H1 (cell line): ENCODE data around the gene NCEH1. TPM values are rescaled to one million over a fixed set of nuclear protein-coding genes. Genes with fewer than 3 reads are reported as not detected.

Source experiments
- CTCF ChIA-PET: fragments of 300-600 bp; sonication (Branson Sonifier 250); formaldehyde crosslinking; loops from one replicate; lab custom pipeline; 2021; ENCODE audit not compliant: partially characterized antibody; lab: Charles Lee
- POLR2A ChIA-PET: fragments of 300-600 bp; sonication (Branson Sonifier 250); formaldehyde crosslinking; loops from one replicate; lab custom pipeline; 2021; ENCODE audit warnings: inconsistent platforms; ENCODE audit not compliant: partially characterized antibody; lab: Charles Lee
- DNase-seq, 2 experiments: peaks; one replicate each; pipeline versions ENCODE4 v3.0.0 to v3.0.0-alpha.2; 2010 to 2022; ENCODE audit warnings: low spot score in 2 of 2, low read depth in 1 of 2, mixed read lengths in 1 of 2
- FAIRE-seq: peaks from 2 replicates; lab custom pipeline; 2011; peaks lifted over from hg19 to GRCh38; lab: Jason Lieb, UNC
- H2AFZ ChIP-seq: 2 replicates; pipeline ENCODE4 v1.8.1; 2012; ENCODE audit warnings: low read length, inconsistent platforms
- H2AK5ac ChIP-seq: 2 replicates; pipeline ENCODE4 v1.6.1; 2013; ENCODE audit warnings: low read depth, low read length
- H2BK120ac ChIP-seq: replicated peaks from 2 replicates; pipeline ENCODE3; 2013; ENCODE audit warnings: low read depth, low read length, inconsistent platforms
- H2BK12ac ChIP-seq: 2 replicates; pipeline ENCODE4 v1.6.1; 2013; ENCODE audit warnings: low read depth, low read length
- H2BK15ac ChIP-seq: 2 replicates; pipeline ENCODE4 v1.6.1; 2013; ENCODE audit warnings: low read length
- H2BK20ac ChIP-seq: 2 replicates; pipeline ENCODE4 v1.6.1; 2013; ENCODE audit warnings: low read length
- H2BK5ac ChIP-seq: 2 replicates; pipeline ENCODE4 v1.6.1; 2013; ENCODE audit warnings: low read depth, low read length
- H3K14ac ChIP-seq: 2 replicates; pipeline ENCODE4 v1.6.1; 2013; ENCODE audit warnings: inconsistent platforms; ENCODE audit not compliant: insufficient read length
- H3K18ac ChIP-seq: 2 replicates; pipeline ENCODE4 v1.6.1; 2013; ENCODE audit warnings: low read length; ENCODE audit errors: extremely low read depth
- H3K23ac ChIP-seq: 2 replicates; pipeline ENCODE4 v1.6.1; 2013; ENCODE audit warnings: inconsistent platforms; ENCODE audit not compliant: insufficient read length
- H3K23me2 ChIP-seq: 2 replicates; pipeline ENCODE4 v1.6.1; 2013; ENCODE audit warnings: low read depth, low read length
- H3K27ac ChIP-seq: 2 replicates; pipeline ENCODE4 v1.6.1; 2011; ENCODE audit warnings: low read depth, low read length, inconsistent platforms
- H3K27me3 ChIP-seq, 4 experiments: replicated peaks in 1 of 4; 1 replicate in 1 of 4; 2 replicates in 3 of 4; pipeline versions ENCODE4 v1.6.1 to v1.8.1; 2011 to 2013; ENCODE audit warnings: low read length in 3 of 4, mild to moderate bottlenecking in 3 of 4, inconsistent platforms in 2 of 4, mixed read lengths in 2 of 4, moderate library complexity in 1 of 4; ENCODE audit not compliant: control insufficient read depth in 3 of 4, insufficient read depth in 3 of 4; ENCODE audit errors: extremely low read depth in 1 of 4
- H3K36me3 ChIP-seq, 4 experiments: 2 replicates each; pipeline versions ENCODE4 v1.6.1 to v1.8.1; 2011 to 2013; ENCODE audit warnings: mild to moderate bottlenecking in 4 of 4, low read length in 3 of 4, moderate library complexity in 2 of 4, control low read depth in 1 of 4, inconsistent platforms in 1 of 4; ENCODE audit not compliant: insufficient read depth in 4 of 4, control insufficient read depth in 2 of 4
- H3K4ac ChIP-seq: replicated peaks from 2 replicates; pipeline ENCODE3; 2013; ENCODE audit warnings: low read length, low read depth, mixed read lengths, inconsistent platforms; ENCODE audit not compliant: insufficient read length
- H3K4me1 ChIP-seq, 4 experiments: replicated peaks in 1 of 4; 1 replicate in 1 of 4; 2 replicates in 3 of 4; pipeline versions ENCODE4 v1.6.1 to v1.8.1; 2011 to 2013; ENCODE audit warnings: low read length in 3 of 4, inconsistent platforms in 2 of 4, mixed read lengths in 1 of 4; ENCODE audit not compliant: insufficient read depth in 4 of 4, control insufficient read depth in 3 of 4
- H3K4me2 ChIP-seq, 2 experiments: 2 replicates each; pipeline versions ENCODE4 v1.6.1 to v1.8.1; 2011 to 2013; ENCODE audit warnings: low read depth in 2 of 2, low read length in 2 of 2, control low read depth in 1 of 2, inconsistent platforms in 1 of 2, mild to moderate bottlenecking in 1 of 2; ENCODE audit not compliant: insufficient read depth in 1 of 2
- H3K4me3 ChIP-seq, 4 experiments: fragments of 200-600, 300-600 bp in 1 of 4; sonication (generic), shearing (Covaris generic), sonication (Bioruptor Twin) in 1 of 4; 2 replicates each; pipeline versions ENCODE4 v1.5.1 to v1.8.1; 2011 to 2016; ENCODE audit warnings: low read length in 4 of 4, low read depth in 3 of 4, control low read depth in 2 of 4, inconsistent platforms in 2 of 4, mild to moderate bottlenecking in 2 of 4, mixed read lengths in 1 of 4, moderate library complexity in 1 of 4; ENCODE audit not compliant: insufficient read depth in 2 of 4; ENCODE audit errors: extremely low read depth in 1 of 4
- H3K56ac ChIP-seq: replicated peaks from 2 replicates; pipeline ENCODE3; 2013; ENCODE audit warnings: low read depth, mild to moderate bottlenecking, mixed read lengths, low read length, inconsistent platforms; ENCODE audit not compliant: insufficient read length
- H3K79me1 ChIP-seq: 2 replicates; pipeline ENCODE4 v1.6.1; 2013; ENCODE audit warnings: low read depth, low read length, control low read depth
- H3K79me2 ChIP-seq, 2 experiments: 2 replicates each; pipeline versions ENCODE4 v1.6.1 to v1.8.1; 2012 to 2013; ENCODE audit warnings: low read length in 2 of 2, mild to moderate bottlenecking in 2 of 2, inconsistent platforms in 1 of 2; ENCODE audit not compliant: insufficient read depth in 2 of 2, control insufficient read depth in 1 of 2
- H3K9ac ChIP-seq, 4 experiments: replicated peaks in 1 of 4; 1 replicate in 1 of 4; 2 replicates in 3 of 4; pipeline versions ENCODE4 v1.6.1 to v1.8.1; 2011 to 2013; ENCODE audit warnings: low read depth in 3 of 4, low read length in 3 of 4, control low read depth in 2 of 4, mild to moderate bottlenecking in 2 of 4, moderate library complexity in 2 of 4, inconsistent platforms in 1 of 4; ENCODE audit errors: extremely low read depth in 1 of 4
- H3K9me3 ChIP-seq, 2 experiments: 2 replicates each; pipeline versions ENCODE4 v1.6.1 to v1.8.1; 2012 to 2013; ENCODE audit warnings: mild to moderate bottlenecking in 2 of 2, moderate library complexity in 2 of 2, control low read depth in 1 of 2, inconsistent platforms in 1 of 2, low read depth in 1 of 2, low read length in 1 of 2, mixed read lengths in 1 of 2; ENCODE audit not compliant: insufficient read depth in 2 of 2
- H4K20me1 ChIP-seq, 2 experiments: replicated peaks in 1 of 2; 2 replicates each; pipeline versions ENCODE3 to v1.8.1; 2011 to 2013; ENCODE audit warnings: inconsistent platforms in 2 of 2, low read length in 2 of 2, mild to moderate bottlenecking in 1 of 2; ENCODE audit not compliant: insufficient read depth in 2 of 2, control insufficient read depth in 1 of 2
- H4K5ac ChIP-seq: 2 replicates; pipeline ENCODE4 v1.6.1; 2013; ENCODE audit warnings: low read length, low read depth, mixed read lengths, inconsistent platforms; ENCODE audit not compliant: insufficient read length
- H4K8ac ChIP-seq: 2 replicates; pipeline ENCODE4 v1.8.0; 2013; ENCODE audit warnings: mild to moderate bottlenecking, moderate library complexity, low read length, inconsistent platforms; ENCODE audit not compliant: insufficient read depth; ENCODE audit errors: extremely low read depth
- H4K91ac ChIP-seq: replicated peaks from 2 replicates; pipeline ENCODE3; 2013; ENCODE audit warnings: low read length, mixed read lengths, inconsistent platforms; ENCODE audit not compliant: insufficient read length
- CTBP2 ChIP-seq: IDR thresholded peaks from 2 replicates; pipeline ENCODE4 v1.7.0; 2011; ENCODE audit warnings: borderline replicate concordance, mild to moderate bottlenecking, moderate library complexity, mixed read lengths, low read length; ENCODE audit not compliant: insufficient read depth, insufficient read length
- EZH2 ChIP-seq: fragments of 200-600 bp; sonication (generic); IDR thresholded peaks from 2 replicates; pipeline ENCODE4 v1.7.1; 2012; ENCODE audit warnings: low read depth, mild to moderate bottlenecking, moderate library complexity, low read length, inconsistent platforms; ENCODE audit not compliant: severe bottlenecking
- JUND ChIP-seq: IDR thresholded peaks from 2 replicates; pipeline ENCODE4 v1.6.1; 2011; ENCODE audit warnings: mild to moderate bottlenecking, improper control_type of control experiment, low read length
- KDM4A ChIP-seq: IDR thresholded peaks from one replicate; pipeline ENCODE4 v1.7.1; 2012; ENCODE audit warnings: low read depth, mild to moderate bottlenecking, moderate library complexity, low read length, inconsistent platforms; ENCODE audit not compliant: severe bottlenecking
- POLR2A ChIP-seq, 2 experiments: IDR thresholded peaks; 1 replicate in 1 of 2; 2 replicates in 1 of 2; pipeline ENCODE4 v1.6.1; 2011; ENCODE audit warnings: low read depth in 2 of 2, low read length in 2 of 2, mild to moderate bottlenecking in 2 of 2; ENCODE audit errors: control extremely low read depth in 1 of 2
- RXRA ChIP-seq: IDR thresholded peaks from 2 replicates; pipeline ENCODE4 v1.6.1; 2011; ENCODE audit warnings: low read depth, mild to moderate bottlenecking, low read length, moderate library complexity; ENCODE audit not compliant: insufficient read depth
- SRF ChIP-seq: IDR thresholded peaks from 2 replicates; pipeline ENCODE4 v1.6.1; 2011; ENCODE audit warnings: mild to moderate bottlenecking, low read depth, low read length, moderate library complexity
- TCF12 ChIP-seq: IDR thresholded peaks from 2 replicates; pipeline ENCODE4 v1.6.1; 2011; ENCODE audit warnings: low read depth, mild to moderate bottlenecking, low read length
- TEAD4 ChIP-seq: IDR thresholded peaks from 2 replicates; pipeline ENCODE4 v1.6.1; 2012; ENCODE audit warnings: low read depth, low read length, inconsistent platforms, mixed read lengths
- WGBS, 2 experiments: shearing (Covaris generic) in 1 of 2; methylation state at CpG; one replicate each; pipeline versions ENCODE4 v1.1.6 to v1.1.7; 2013 to 2015; ENCODE audit warnings: low lambda C conversion rate in 2 of 2, mixed read lengths in 2 of 2, inconsistent platforms in 1 of 2, low coverage in 1 of 2, missing lambda C conversion rate in 1 of 2; ENCODE audit not compliant: insufficient replicate concordance in 2 of 2, insufficient coverage in 1 of 2, insufficient read length in 1 of 2; ENCODE audit errors: extremely low coverage in 1 of 2, missing lambda C conversion rate in 1 of 2; 5-methylcytosine and 5-hydroxymethylcytosine counted together
- polyA plus RNA-seq, 7 experiments: library from polyadenylated mRNA; depleted of rRNA in 3 of 7; stranded (reverse) in 5 of 7; unstranded in 2 of 7; fragments of >200 nt in 5 of 7; fragments of 200-250 nt in 2 of 7; gene quantifications; 1 replicate in 5 of 7; 2 replicates in 1 of 7; 4 replicates in 1 of 7; pipeline versions ENCODE4 v1.2.1 to v1.2.3, GENCODE V29; 2011 to 2013; ENCODE audit warnings: missing spikeins in 2 of 7, mixed read lengths in 2 of 7
- total RNA-seq: library from RNA; stranded (reverse); fragmentation: NEBNext Ultra II Directional; extraction: Animal tissue kit (Norgen Biotek cat#: 25700); gene quantifications from 2 replicates; pipeline ENCODE4 v1.2.1, GENCODE V29; 2021
- TF ChIP-seq, protein P1 (sequence below): IDR thresholded peaks from 2 replicates; pipeline ENCODE4 v1.6.1; 2012; ENCODE audit warnings: low read length, inconsistent platforms
- TF ChIP-seq, protein P2 (sequence below): IDR thresholded peaks from 2 replicates; pipeline ENCODE4 v1.6.1; 2012; ENCODE audit warnings: inconsistent platforms

NCEH1 gene
- total and polyA plus RNA-seq, 2 of the 8 experiments (the other 6 are each of a cell fraction or from before 2014, with no cell fraction given): 2.2 to 6.4 TPM

DNA sequence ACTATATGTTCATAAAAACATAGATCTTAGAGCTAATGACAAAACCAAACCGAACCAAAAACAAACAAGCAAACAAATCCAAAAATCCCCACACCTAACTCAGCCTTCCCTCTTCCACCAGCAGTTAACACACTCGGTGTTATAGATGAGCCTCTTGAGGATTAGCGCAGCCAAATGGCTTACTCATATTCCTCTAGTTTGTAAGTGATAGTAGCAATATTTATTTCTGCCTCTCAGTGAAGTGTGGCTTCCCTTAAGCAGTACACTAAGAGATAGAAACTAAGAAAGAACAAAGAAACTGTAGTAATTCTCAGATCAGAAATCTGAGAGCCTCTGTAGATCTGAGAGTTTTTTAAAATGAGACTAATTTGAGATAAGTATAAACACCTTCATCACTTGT is 2.4 kb upstream of the NCEH1 start:
- Histone ChIP-seq H3K56ac (no peak overlapping the region), H4K5ac (no peak overlapping the region), H3K27me3 (0 out of 7 replicates have a peak, but pooled peaks cover 0 to 1% (median 0%) of the 10 kb centered on the region in 4 experiments), H3K36me3 (no peaks in the 10 kb centered on the region), H2BK12ac (no peak overlapping the region), H4K20me1 (no peaks in the 10 kb centered on the region), H3K9me3 (0 out of 4 replicates have a peak, but pooled peaks cover 0 to 2% of the 10 kb centered on the region in 2 experiments), H3K79me2 (no peaks in the 10 kb centered on the region), H4K8ac (no peak overlapping the region), H4K91ac (no peak overlapping the region), H3K4me3 (no peak overlapping the region), H2BK15ac (no peak overlapping the region), H3K23ac (no peak overlapping the region), H2BK5ac (no peak overlapping the region), H3K4ac (no peak overlapping the region), H3K14ac (no peak overlapping the region), H3K79me1 (no peaks in the 10 kb centered on the region), H2BK20ac (no peak overlapping the region), H3K27ac (no peak overlapping the region), H3K23me2 (peaks cover 9% of the 10 kb centered on the region), H3K18ac (no peak overlapping the region), H2AK5ac (no peak overlapping the region), H2BK120ac (no peak overlapping the region), H3K4me2 (no peak overlapping the region), H3K4me1 (peaks cover 0 to 4% (median 0%) of the 10 kb centered on the region in 4 experiments; a peak in 1 of 7 replicates), H3K9ac (no peak overlapping the region), H2AFZ (no peak overlapping the region)
- WGBS, 2 experiments: 87% methylated on average over 3 of the region's 3 CpGs; no CpG with 5 or more reads in 1 of the 2 experiments
- TF ChIP-seq POLR2A (IDR thresholded peaks at IDR 0.05; ENCODE audit: control extremely low read depth in 1 of 2, low read depth in 2 of 2, low read length in 2 of 2): no peak
- TF ChIP-seq JUND: no peak
- TF ChIP-seq EZH2: no peak
- TF ChIP-seq CTBP2: no peak
- TF ChIP-seq, protein P1, sequence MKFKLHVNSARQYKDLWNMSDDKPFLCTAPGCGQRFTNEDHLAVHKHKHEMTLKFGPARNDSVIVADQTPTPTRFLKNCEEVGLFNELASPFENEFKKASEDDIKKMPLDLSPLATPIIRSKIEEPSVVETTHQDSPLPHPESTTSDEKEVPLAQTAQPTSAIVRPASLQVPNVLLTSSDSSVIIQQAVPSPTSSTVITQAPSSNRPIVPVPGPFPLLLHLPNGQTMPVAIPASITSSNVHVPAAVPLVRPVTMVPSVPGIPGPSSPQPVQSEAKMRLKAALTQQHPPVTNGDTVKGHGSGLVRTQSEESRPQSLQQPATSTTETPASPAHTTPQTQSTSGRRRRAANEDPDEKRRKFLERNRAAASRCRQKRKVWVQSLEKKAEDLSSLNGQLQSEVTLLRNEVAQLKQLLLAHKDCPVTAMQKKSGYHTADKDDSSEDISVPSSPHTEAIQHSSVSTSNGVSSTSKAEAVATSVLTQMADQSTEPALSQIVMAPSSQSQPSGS: no peak
- no peak for TF ChIP-seq TCF12
- TF ChIP-seq KDM4A: no peak
- TF ChIP-seq, protein P2, sequence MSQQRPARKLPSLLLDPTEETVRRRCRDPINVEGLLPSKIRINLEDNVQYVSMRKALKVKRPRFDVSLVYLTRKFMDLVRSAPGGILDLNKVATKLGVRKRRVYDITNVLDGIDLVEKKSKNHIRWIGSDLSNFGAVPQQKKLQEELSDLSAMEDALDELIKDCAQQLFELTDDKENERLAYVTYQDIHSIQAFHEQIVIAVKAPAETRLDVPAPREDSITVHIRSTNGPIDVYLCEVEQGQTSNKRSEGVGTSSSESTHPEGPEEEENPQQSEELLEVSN: no peak
- TF ChIP-seq RXRA: no peak
- TF ChIP-seq TEAD4: no peak
- no peak for TF ChIP-seq SRF
- ChIA-PET POLR2A (no interaction called here), CTCF (interaction anchor here (0.7 to 6.5 kb wide), 9 partner anchors 11 to 191 kb away, joined by 3 to 30 read pairs (median 3); no protein-coding TSS in a partner anchor)
- no peak for DNase-seq
- FAIRE-seq: no peak
